Measurements from ENCODE around the gene ATP8A2. TPM values are rescaled to one million over a fixed set of nuclear protein-coding genes. Genes with fewer than 3 reads are reported as not detected.

Gene ATP8A2
- total and polyA plus RNA-seq, 3 donors from 2014 or later: 14.2 to 38.3 (median 16.5) TPM

- WGBS, 2 donors: 59 to 97% methylated on average over 4 of the region's 4 CpGs
- Histone ChIP-seq H3K27me3 (no peaks in the 10 kb centered on the region), H3K9me3 (no peaks in the 10 kb centered on the region), H3K4me3 (no peak overlapping the region), H3K4me1 (no peaks in the 10 kb centered on the region), H3K36me3 (ENCODE audit: low read depth, missing control alignments) (no peaks in the 10 kb centered on the region), H3K27ac (no peak overlapping the region)
- intact Hi-C loops (cut with DNase I; ENCODE audit: low total_unique reads): no loop called here
- DNase-seq: no peak
- no peak for TF ChIP-seq POLR2A (IDR thresholded peaks at IDR 0.05)
- TF ChIP-seq, protein P1, sequence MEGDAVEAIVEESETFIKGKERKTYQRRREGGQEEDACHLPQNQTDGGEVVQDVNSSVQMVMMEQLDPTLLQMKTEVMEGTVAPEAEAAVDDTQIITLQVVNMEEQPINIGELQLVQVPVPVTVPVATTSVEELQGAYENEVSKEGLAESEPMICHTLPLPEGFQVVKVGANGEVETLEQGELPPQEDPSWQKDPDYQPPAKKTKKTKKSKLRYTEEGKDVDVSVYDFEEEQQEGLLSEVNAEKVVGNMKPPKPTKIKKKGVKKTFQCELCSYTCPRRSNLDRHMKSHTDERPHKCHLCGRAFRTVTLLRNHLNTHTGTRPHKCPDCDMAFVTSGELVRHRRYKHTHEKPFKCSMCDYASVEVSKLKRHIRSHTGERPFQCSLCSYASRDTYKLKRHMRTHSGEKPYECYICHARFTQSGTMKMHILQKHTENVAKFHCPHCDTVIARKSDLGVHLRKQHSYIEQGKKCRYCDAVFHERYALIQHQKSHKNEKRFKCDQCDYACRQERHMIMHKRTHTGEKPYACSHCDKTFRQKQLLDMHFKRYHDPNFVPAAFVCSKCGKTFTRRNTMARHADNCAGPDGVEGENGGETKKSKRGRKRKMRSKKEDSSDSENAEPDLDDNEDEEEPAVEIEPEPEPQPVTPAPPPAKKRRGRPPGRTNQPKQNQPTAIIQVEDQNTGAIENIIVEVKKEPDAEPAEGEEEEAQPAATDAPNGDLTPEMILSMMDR (IDR thresholded peaks at IDR 0.05): no peak
Observed at GRCh38 chr13:25457566-25457965, 85.8 kb downstream of the ATP8A2 start.

DNA sequence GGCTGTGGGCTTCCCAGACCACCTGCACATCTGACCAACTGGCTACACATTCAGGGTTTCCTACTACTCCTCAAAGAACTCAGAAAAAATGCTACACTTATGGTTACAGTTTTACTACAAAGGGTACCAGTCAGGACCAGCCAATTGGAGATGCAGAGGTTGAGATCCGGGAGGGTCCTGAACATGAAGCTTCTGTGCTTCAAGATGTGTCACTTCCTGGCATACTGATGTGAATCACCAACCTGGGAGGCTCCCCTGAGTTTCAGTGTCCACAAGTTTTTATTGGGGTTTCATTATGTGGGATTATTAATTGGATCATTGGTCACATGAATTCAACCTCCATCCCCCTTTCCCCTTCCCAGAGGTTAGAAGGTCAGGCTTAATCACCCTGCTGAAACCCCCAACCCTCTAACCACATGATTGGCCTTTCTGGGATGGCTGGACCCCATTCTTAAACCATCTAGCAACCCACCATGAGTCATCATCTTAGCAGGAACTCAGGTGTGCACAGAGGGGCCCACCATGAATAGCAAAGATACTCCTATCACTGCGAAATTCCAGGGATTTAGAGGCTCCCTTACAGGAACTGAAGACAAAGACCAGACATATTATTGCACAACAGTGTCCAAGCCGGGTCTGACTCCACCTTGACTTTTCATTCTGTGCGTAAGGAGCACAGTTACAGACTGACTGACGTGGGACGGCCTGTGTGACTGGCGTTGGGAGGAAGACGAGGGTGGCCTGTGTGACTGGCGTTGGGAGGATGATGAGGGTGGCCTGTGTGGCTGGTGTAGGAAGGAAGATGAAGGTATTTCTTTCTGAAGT, 90.7 kb downstream of the ATP8A2 start:
- no peak overlapping the region for H3K27ac ChIP-seq
- H3K27me3 ChIP-seq: no peaks in the 10 kb centered on the region
- H3K9me3 ChIP-seq: no peaks in the 10 kb centered on the region
- H3K4me1 ChIP-seq: no peaks in the 10 kb centered on the region
- H3K4me3 ChIP-seq: no peak overlapping the region
- WGBS, 2 donors: 86 to 88% methylated on average over 9 of the region's 9 CpGs
- intact Hi-C loops (cut with DNase I; ENCODE audit: low total_unique reads): no loop called here
- DNase-seq: no peak
- no peaks in the 10 kb centered on the region for H3K36me3 ChIP-seq (ENCODE audit: low read depth, missing control alignments)
- TF ChIP-seq POLR2A (IDR thresholded peaks at IDR 0.05): no peak
- TF ChIP-seq, protein P1 (IDR thresholded peaks at IDR 0.05): no peak

DNA sequence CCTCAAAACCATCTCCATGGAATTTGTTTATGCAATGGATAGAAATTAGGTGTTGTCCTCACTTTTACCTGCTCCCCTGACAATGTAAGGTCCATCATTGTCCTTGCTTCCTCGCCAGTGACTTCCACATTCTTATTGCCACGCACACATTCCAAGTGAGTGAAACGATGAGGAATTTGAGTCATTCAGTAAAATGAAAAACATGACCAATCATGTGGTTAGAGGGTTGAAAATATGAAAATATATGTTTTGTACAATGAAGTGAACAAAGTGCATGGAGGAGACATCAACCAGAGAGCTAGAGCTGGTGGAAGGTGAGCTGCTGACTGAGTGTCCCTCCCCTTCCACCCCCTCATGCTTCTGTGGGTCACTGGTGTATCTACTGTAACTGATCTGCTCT, 91.7 kb downstream of the ATP8A2 start:
- TF ChIP-seq POLR2A (IDR thresholded peaks at IDR 0.05): no peak
- TF ChIP-seq, protein P1 (IDR thresholded peaks at IDR 0.05): no peak
- H3K4me3 ChIP-seq: no peak overlapping the region
- DNase-seq: no peak
- H3K27me3 ChIP-seq: no peaks in the 10 kb centered on the region
- H3K27ac ChIP-seq: no peak overlapping the region
- H3K36me3 ChIP-seq (ENCODE audit: low read depth, missing control alignments): no peaks in the 10 kb centered on the region
- intact Hi-C loops (cut with DNase I; ENCODE audit: low total_unique reads): no loop called here
- H3K4me1 ChIP-seq: no peaks in the 10 kb centered on the region
- 83 to 90% methylated on average over 3 of the region's 3 CpGs for WGBS, 2 donors
- H3K9me3 ChIP-seq: no peaks in the 10 kb centered on the region

GRCh38 chr13:25466880-25467279, 95.1 kb downstream of the ATP8A2 start:
- no peak for DNase-seq
- TF ChIP-seq POLR2A (IDR thresholded peaks at IDR 0.05): no peak
- 53 to 69% methylated on average over 4 of the region's 4 CpGs for WGBS, 2 donors
- Histone ChIP-seq H3K36me3 (ENCODE audit: low read depth, missing control alignments) (no peaks in the 10 kb centered on the region), H3K4me3 (no peak overlapping the region), H3K9me3 (no peaks in the 10 kb centered on the region), H3K27ac (no peak overlapping the region), H3K27me3 (no peaks in the 10 kb centered on the region), H3K4me1 (no peaks in the 10 kb centered on the region)
- intact Hi-C loops (cut with DNase I; ENCODE audit: low total_unique reads): no loop called here

DNA sequence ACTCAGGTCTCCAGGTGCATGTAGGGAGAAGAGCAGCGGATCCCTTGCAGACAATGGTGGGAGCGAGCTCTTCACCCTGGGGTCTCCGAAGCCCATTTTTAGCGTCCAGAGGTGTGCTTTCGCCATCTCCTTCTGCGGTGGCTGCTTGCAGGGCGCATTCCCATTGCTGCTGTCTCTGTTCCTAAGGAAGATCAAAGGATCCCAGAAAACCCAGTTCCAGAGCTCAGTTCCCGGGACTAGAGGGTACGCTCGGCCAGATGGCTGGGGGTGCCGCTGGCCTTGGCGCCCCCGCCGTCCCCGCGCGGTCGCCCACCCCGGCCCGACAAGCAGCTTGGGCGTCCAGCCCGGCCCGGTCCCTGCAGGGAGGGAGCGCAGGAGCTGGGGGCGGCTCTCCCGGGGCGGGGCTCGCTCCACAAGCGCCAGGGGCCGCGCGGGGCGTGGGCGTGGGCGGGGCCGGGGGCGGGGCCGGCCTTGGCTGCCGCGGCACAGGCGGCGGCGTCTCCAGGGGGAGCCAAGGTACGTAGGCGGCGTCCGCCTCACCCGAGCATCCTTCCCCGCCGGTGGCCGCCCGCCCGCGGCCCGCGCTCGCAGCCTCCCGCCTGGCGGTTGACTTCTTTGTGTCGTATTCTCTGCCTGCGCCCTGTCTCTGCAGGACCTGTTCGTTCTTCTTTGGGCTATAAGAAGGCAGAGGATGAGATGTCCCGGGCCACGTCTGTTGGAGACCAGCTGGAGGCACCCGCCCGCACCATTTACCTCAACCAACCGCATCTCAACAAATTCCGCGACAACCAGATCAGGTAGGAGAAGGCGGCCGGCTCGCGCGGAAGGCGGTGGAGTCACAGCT, 96.8 kb downstream of the ATP8A2 start:
- no peak overlapping the region for H3K27ac ChIP-seq
- no peaks in the 10 kb centered on the region for H3K27me3 ChIP-seq
- intact Hi-C loops (cut with DNase I; ENCODE audit: low total_unique reads): no loop called here
- peak; percentile 67 for DNase-seq
- WGBS, 2 donors: 5% methylated on average over 58 of the region's 75 CpGs; no CpG with 5 or more reads in 1 of the 2 donors
- H3K4me3 ChIP-seq: peak overlapping the region; percentile 51 to 54
- H3K4me1 ChIP-seq: no peaks in the 10 kb centered on the region
- no peaks in the 10 kb centered on the region for H3K9me3 ChIP-seq
- H3K36me3 ChIP-seq (ENCODE audit: low read depth, missing control alignments): no peaks in the 10 kb centered on the region
- TF ChIP-seq, protein P1 (IDR thresholded peaks at IDR 0.05): no peak
- no peak for TF ChIP-seq POLR2A (IDR thresholded peaks at IDR 0.05)

All from testis (tissue), 3 donors.